PFSK-1 (cell line): ENCODE measurements around the gene KCP.

Experiments
- TAF1 ChIP-seq: IDR thresholded peaks from 2 replicates; pipeline ENCODE4 v1.6.1; 2012; ENCODE audit warnings: low read length, control low read depth, borderline replicate concordance; ENCODE audit not compliant: insufficient read depth
- TF ChIP-seq, protein P1 (sequence below), 2 experiments: IDR thresholded peaks; 2 replicates each; pipeline versions ENCODE4 v1.6.1 to v1.8.0; 2011 to 2012; ENCODE audit warnings: low read depth in 2 of 2, low read length in 2 of 2, control low read depth in 1 of 2, inconsistent platforms in 1 of 2, mild to moderate bottlenecking in 1 of 2, moderate library complexity in 1 of 2; ENCODE audit not compliant: insufficient read depth in 1 of 2

DNA sequence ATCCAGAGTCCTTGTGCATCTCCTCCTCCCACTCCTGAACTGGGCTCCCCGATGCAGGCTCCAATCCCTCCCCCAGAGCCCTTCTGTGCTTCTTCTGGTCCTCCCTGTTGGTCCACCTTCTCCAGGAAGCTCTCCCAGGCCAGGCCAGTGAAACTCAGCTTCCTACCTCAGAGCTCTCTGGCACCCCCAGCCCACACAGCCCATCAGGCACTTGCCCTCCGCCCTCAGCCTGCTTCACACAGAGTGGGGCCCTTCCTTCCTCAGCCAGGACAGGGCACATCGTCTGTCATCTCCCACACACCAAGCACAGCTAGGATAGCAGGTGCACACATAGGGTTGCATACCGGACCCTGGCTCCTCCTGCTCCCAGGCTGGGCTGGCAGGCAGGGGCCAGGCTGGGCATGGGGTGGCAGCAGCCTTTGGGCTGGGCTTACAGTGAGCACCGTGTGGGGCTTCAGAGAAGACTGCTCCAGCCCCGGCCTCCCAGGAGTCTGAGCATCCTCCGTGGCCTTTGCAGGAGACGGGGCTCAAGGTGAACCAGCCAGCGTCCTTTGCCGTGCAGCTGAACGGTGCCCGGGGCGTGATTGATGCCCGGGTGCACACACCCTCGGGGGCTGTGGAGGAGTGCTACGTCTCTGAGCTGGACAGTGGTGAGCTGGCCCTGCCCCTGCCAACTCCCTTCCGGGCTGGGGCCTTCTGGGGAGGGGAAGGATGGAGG lies 54.3 kb downstream of the KCP start:
- TF ChIP-seq, protein P1, sequence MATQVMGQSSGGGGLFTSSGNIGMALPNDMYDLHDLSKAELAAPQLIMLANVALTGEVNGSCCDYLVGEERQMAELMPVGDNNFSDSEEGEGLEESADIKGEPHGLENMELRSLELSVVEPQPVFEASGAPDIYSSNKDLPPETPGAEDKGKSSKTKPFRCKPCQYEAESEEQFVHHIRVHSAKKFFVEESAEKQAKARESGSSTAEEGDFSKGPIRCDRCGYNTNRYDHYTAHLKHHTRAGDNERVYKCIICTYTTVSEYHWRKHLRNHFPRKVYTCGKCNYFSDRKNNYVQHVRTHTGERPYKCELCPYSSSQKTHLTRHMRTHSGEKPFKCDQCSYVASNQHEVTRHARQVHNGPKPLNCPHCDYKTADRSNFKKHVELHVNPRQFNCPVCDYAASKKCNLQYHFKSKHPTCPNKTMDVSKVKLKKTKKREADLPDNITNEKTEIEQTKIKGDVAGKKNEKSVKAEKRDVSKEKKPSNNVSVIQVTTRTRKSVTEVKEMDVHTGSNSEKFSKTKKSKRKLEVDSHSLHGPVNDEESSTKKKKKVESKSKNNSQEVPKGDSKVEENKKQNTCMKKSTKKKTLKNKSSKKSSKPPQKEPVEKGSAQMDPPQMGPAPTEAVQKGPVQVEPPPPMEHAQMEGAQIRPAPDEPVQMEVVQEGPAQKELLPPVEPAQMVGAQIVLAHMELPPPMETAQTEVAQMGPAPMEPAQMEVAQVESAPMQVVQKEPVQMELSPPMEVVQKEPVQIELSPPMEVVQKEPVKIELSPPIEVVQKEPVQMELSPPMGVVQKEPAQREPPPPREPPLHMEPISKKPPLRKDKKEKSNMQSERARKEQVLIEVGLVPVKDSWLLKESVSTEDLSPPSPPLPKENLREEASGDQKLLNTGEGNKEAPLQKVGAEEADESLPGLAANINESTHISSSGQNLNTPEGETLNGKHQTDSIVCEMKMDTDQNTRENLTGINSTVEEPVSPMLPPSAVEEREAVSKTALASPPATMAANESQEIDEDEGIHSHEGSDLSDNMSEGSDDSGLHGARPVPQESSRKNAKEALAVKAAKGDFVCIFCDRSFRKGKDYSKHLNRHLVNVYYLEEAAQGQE (IDR thresholded peaks at IDR 0.05; ENCODE audit: insufficient read depth in 1 of 2, low read depth in 2 of 2, low read length in 2 of 2) = no peak
- TF ChIP-seq TAF1 = no peak
